GM18870 (cell line): ENCODE data around the gene FLRT1.

ENCODE experiments used
- ATAC-seq: cut with Tn5 transposase; IDR thresholded peaks from one replicate; pipeline ENCODE4 v1.9.1; 2021; ENCODE audit warnings: moderate library complexity; ENCODE audit not compliant: unreplicated experiment

Gene FLRT1

DNA sequence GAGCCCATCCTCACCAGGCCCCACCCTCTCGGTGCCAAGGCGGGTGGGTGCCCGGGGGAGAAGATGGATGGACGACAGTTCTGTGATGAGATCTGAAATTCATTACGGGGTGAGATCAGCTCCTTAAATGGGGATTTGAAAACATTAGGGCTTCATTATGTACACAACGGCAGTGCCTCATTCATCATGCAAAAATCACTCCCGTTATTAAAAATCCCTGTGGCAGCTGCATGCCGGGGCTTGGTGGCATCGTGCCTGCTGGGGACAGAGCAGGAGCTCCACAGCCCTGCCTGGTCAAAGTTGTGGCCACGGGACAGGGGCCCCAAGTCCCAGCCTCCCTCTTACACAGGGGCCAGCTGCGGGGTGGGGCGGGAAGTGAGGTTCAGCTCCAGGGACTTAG, 29.3 kb upstream of the FLRT1 start:
- no peak for ATAC-seq

GRCh38 chr11:64007160-64007628, 28.5 kb upstream of the FLRT1 start:
- no peak for ATAC-seq

DNA sequence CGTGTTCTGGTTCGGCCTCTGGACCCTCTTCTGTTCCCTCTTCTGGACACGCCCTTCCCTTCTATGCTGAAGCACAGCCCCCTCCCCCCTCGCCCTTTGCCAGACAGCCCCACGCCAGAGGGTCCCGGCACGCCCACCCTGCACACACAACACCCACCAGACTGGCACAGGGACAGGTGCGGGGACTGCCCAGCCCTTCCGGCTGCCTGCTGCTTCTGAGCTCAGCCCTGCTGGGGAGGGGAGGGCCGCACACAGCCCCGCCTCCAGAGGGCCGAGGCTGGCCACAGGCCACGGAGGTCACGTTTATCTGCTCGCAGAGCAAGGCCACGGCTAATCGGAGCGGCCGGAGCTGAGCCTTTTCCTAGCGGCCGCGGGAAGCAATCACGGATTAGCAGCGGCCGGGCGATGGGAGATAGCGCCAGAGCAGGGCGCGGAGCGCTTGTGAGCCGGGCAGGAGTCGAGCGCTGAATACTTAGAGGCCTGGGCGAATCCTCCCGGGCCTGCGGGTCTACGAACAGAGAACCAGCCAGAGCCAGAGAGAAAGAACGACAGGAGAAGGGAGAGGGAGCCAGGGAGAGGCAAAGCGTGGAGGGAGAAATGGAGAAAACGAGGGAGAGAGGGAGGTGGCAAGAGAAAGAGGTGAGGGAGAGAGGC, 28.0 kb upstream of the FLRT1 start:
- no peak for ATAC-seq

DNA sequence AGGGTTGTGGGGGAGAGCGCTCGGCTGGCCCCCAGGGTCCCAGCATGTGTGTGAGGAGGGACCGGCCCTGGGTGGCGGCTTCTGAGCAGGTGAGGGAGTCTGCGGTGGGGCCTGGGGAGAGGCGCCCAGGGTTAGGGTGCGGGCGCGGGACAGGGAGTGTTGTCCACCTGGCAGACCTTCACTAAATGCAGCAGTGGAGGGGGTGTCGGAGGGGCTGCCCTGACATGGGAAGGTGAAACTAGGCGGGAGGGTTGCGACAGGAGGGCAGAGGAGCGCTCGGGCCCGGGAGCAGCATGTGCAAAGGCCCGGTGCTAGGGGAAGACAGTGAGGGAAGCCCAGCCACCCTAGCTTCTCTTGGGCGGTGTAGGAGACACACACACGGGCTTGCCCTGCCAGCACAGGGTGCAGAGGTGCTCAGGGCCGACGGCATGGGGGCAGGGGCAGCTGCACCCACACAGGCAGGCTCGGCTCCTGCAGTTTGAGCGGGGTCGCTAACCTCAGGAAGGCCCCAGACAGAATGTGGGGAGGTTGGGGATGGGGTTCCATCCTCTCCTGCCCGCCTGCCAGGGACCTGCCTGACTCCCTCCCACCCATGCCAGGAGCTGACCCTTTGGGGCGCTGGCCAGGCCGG, 27.3 kb upstream of the FLRT1 start:
- ATAC-seq: no peak

GRCh38 chr11:64008914-64009633, 26.7 kb upstream of the FLRT1 start:
- no peak for ATAC-seq

- ATAC-seq: no peak
Observed at GRCh38 chr11:64009710-64010109, 26.0 kb upstream of the FLRT1 start.

- ATAC-seq: no peak
Observed at GRCh38 chr11:64010783-64011182, 24.9 kb upstream of the FLRT1 start.

GRCh38 chr11:64011371-64011770, 24.4 kb upstream of the FLRT1 start:
- ATAC-seq: no peak

DNA sequence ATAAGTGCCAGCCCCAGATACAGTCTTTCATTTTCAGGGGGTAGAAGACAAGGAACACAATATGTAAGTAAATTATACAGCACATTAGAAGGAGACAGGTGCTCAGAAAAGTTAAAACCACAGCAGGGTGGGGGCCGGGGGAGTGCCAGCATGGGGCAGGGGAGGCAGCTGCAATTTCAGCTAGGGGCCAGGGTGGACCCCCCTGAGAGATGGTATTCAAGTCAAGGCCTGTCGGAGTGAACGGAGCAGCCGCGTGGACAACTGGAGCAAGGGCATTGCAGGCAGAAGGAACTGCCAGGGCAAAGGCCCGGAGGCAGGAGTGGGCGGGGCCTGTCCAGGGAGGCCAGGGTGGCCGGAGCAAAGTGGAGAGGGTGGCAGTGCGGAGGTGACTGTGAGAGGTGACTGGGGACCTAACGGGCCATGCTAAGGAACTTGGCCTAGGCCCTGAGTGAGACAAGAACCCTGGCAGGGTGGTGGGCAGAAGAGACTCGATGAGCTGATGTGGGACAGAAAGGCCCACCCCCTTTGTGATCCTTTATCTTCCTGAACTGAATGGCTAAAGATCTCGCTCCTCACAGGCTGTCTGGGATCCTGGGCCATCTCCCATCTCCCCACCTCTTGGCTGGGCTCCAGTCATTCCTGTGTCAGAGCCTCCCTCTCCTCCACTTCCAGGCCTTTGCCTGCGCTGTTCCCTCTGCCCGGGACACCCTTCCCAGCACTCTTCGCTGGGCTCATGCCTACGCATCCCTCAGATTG, 22.4 kb upstream of the FLRT1 start:
- ATAC-seq: no peak

DNA sequence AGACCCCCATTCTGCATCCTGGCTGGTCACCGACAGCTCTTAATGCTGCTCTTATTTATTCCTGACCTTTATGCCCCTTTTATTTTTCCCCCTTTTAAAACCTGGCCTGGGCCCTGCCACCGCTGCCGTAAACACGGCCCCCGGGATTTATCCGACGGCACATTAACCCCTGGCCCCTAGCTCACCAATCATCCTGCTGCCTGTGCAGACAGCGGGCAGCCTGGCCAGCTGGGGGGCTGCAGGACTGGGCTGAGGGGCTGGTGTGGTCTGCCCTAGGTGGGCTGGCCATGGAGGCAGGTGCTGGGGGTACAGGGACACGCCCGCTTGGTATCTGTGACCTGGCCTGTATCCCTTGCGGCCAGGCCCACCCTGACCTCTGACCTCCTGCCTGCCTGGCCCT, 21.4 kb upstream of the FLRT1 start:
- no peak for ATAC-seq

GRCh38 chr11:64015510-64015909, 20.2 kb upstream of the FLRT1 start:
- ATAC-seq: no peak

GRCh38 chr11:64015935-64016845, 19.5 kb upstream of the FLRT1 start:
- no peak for ATAC-seq

GRCh38 chr11:64017945-64018224, 17.8 kb upstream of the FLRT1 start:
- no peak for ATAC-seq

DNA sequence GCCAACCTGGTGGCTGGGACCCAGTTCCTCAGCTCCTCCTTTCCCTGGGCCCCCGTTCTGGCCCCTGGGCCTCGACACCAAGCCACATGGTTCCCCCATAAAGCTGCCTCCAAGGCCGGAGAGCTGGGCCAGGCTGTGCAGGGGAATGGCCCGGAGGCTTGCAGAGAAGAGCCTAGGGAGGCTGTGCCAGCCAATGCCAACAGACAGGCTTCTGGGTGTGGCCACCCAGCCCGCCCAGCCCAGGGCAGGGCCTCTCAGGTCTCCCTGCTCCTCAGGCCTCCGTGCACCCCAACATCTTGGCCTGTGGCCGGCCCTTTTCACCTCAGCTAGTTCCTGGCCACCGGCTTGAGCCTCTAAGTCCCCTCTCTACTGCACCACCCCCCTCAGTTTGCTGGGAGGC, 17.4 kb upstream of the FLRT1 start:
- no peak for ATAC-seq

DNA sequence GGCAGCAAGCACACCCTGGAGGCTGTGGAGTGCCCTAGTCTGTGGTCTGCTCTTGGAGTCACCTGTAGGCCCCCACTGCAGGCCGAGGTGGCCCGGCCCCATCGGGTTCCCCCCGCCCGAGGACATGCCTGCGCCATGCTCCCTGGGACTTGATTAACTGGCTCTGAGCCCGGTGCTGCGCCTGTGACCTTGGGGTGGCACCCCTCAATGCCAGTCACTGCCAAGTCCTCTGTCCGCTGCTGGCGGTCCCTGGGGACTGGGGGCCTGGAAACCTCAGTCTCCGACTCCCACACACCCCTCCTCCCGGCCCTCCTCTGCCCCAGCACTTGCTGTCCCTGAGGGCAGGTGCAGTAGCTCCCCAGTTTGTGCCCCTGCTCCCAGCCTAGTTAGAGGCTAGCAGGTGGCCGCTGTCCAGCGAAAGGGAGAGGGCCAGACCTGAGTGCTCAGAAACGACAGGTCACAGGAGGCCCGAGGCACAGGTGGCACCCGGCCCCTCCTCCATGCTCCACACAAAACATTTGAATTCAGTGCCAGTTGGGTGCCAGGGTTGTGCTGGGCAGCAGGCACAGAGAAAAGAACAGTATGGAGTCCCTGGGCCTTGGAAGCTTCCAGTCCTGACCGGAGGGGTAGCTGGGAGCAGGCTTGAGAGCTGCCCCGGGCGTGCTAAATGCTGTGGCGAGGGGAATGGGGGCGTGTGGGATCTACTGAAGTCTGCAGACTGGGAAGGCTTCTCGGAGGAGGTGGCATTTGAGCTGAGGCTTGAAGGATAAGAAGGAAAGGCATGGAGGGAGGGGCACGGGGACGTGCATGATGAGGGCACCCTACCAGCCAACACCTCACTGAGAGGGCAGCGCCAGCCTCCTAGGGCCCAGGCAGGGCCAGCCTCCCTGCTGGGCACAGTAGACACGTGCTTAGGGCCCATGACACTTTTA, 16.4 kb upstream of the FLRT1 start:
- ATAC-seq: no peak

GRCh38 chr11:64020976-64021756, 14.6 kb upstream of the FLRT1 start:
- ATAC-seq: no peak

GRCh38 chr11:64021757-64022093, 14.0 kb upstream of the FLRT1 start:
- ATAC-seq: no peak

DNA sequence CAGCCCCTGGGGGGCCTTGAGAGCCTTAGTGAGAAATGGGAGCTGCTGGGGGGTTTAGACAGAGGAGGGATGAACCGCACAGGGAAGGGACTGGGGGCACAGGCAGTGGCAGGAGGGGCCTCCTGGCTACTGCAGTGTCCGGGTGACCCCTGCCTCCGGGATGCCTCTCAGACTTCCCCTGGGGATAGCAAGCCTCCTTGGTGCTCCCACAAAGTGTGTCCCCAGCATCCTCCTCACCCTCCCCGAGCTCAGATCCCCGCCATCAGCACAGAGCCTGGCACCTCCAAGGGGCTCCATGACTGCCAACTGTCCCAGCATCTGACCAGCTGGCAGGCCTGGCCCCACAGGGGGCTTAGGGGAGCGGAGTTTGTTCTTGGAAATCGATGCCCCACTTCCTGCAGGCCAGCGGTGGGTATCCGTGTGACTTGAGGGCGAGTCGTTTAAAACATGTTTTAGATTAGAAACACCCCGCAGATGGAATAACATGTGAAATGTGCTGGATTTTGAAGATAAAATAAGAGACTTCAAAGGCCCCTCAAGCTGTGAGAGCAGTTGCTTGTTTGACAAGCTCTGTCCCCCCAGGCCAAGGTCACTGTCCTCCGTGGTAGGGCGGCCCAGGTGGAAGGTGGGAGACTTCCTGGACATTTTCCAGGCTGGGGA, 13.5 kb upstream of the FLRT1 start:
- no peak for ATAC-seq
